ENCODE measurements around the gene PHF3. TPM values are rescaled to one million over a fixed set of nuclear protein-coding genes. Genes with fewer than 3 reads are reported as not detected.

PHF3 gene
- total RNA-seq, 1 experiment from 2014 or later, result 21.8 TPM

DNA sequence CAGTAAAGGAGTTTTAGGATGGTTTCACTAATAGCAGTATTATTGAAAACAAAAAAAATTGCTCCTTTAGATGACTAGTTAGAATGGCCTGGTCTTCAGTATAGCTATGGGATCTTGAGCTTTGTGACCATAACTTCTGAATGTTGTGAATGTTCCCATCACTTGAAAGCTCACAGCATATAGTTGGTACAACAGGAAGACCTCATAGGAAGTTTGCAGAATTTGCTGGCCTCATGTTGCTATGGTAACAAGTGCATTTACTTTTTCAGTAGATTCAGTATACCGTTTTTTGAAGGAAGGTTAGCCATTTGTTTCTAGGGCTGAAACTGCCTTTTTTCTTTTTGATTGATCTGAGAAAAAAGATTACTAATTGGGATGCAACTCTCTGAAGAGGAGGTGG lies 8.3 kb downstream of the PHF3 start:
- CTCF ChIA-PET, result no interaction called here
- Histone ChIP-seq H3K27ac (ENCODE audit: low read length) (no peak overlapping the region), H4K20me1 (ENCODE audit: low read length) (peaks cover 26% of the 10 kb centered on the region), H3K9me2 (replicated peaks; ENCODE audit: low read length) (no peaks in the 10 kb centered on the region), H3F3A (ENCODE audit: low read length, unreplicated experiment) (no peaks in the 10 kb centered on the region), H3K4me1 (ENCODE audit: insufficient read depth, low read length) (peaks cover 18% of the 10 kb centered on the region), H3K9me3 (ENCODE audit: low read length) (no peaks in the 10 kb centered on the region), H3K4me3 (ENCODE audit: low read length) (no peak overlapping the region), H3K79me2 (ENCODE audit: low read length) (peaks cover 92% of the 10 kb centered on the region), H3K4me2 (ENCODE audit: low read length) (0 out of 2 replicates have a peak overlapping the region, but pooled peaks have one; percentile 15), H3K27me3 (ENCODE audit: low read length) (no peaks in the 10 kb centered on the region), H3K36me3 (ENCODE audit: low read depth, low read length) (no peaks in the 10 kb centered on the region; the same call in 1 of the 2 replicates), H2AFZ (ENCODE audit: low read length) (no peak overlapping the region), H3K9ac (ENCODE audit: low read length) (no peak overlapping the region)
- TF ChIP-seq EZH2 (IDR thresholded peaks at IDR 0.05; ENCODE audit: low read length, unreplicated experiment) (no peak), EZH2phosphoT487 (IDR thresholded peaks at IDR 0.05; ENCODE audit: borderline replicate concordance, low read length) (no peak), CTCF (conservative IDR thresholded peaks at IDR 0.05; ENCODE audit: low read depth, low read length) (no peak)
- DNase-seq, result no peak
- BruUV-seq (replicated peaks), result no TSS peak
- POLR2A ChIA-PET (ENCODE audit: unreplicated experiment), result no interaction called here
- ATAC-seq, result no peak
- intact Hi-C loops (cut with micrococcal nuclease), result loop anchor here (5.0 kb wide), 1 partner anchor 38 kb away; no protein-coding TSS in a partner anchor

GRCh38 chr6:63644668-63645326 lies 9.2 kb downstream of the PHF3 start:
- H4K20me1 ChIP-seq (ENCODE audit: low read length), result peaks cover 21% of the 10 kb centered on the region
- POLR2A ChIA-PET (ENCODE audit: unreplicated experiment), result no interaction called here
- TF ChIP-seq EZH2 (IDR thresholded peaks at IDR 0.05; ENCODE audit: low read length, unreplicated experiment) (no peak), EZH2phosphoT487 (IDR thresholded peaks at IDR 0.05; ENCODE audit: borderline replicate concordance, low read length) (no peak), CTCF (conservative IDR thresholded peaks at IDR 0.05; ENCODE audit: low read depth, low read length) (no peak)

GRCh38 chr6:63649269-63649668 lies 13.7 kb downstream of the PHF3 start:
- Histone ChIP-seq H3K27me3 (ENCODE audit: low read length) (no peaks in the 10 kb centered on the region), H3K9me2 (replicated peaks; ENCODE audit: low read length) (no peaks in the 10 kb centered on the region), H3K4me1 (ENCODE audit: insufficient read depth, low read length) (peaks cover 18% of the 10 kb centered on the region), H4K20me1 (ENCODE audit: low read length) (peaks cover 20% of the 10 kb centered on the region), H3K9ac (ENCODE audit: low read length) (no peak overlapping the region), H3K27ac (ENCODE audit: low read length) (peak overlapping the region; percentile 37), H3K4me3 (ENCODE audit: low read length) (no peak overlapping the region), H3K4me2 (ENCODE audit: low read length) (0 out of 2 replicates have a peak overlapping the region, but pooled peaks have one; percentile 6), H3K36me3 (ENCODE audit: low read depth, low read length) (no peaks in the 10 kb centered on the region; the same call in 1 of the 2 replicates), H3K9me3 (ENCODE audit: low read length) (no peaks in the 10 kb centered on the region), H3F3A (ENCODE audit: low read length, unreplicated experiment) (peaks cover 5% of the 10 kb centered on the region), H2AFZ (ENCODE audit: low read length) (no peak overlapping the region), H3K79me2 (ENCODE audit: low read length) (peaks cover 86% of the 10 kb centered on the region)
- no peak for TF ChIP-seq EZH2 (IDR thresholded peaks at IDR 0.05; ENCODE audit: low read length, unreplicated experiment)
- TF ChIP-seq CTCF (conservative IDR thresholded peaks at IDR 0.05; ENCODE audit: low read depth, low read length), result no peak
- no peak for TF ChIP-seq EZH2phosphoT487 (IDR thresholded peaks at IDR 0.05; ENCODE audit: borderline replicate concordance, low read length)
- DNase-seq (no peak), ATAC-seq (no peak)
- ChIA-PET POLR2A (ENCODE audit: unreplicated experiment) (no interaction called here), CTCF (interaction anchor here (0.6 kb wide), 1 partner anchor 120 kb away, joined by 3 read pairs; no protein-coding TSS in a partner anchor)
- intact Hi-C loops (cut with micrococcal nuclease), result no loop called here
- BruUV-seq (replicated peaks), result no TSS peak

More at GRCh38 chr6:63644668-63645326, 9.2 kb downstream of the PHF3 start:
- peaks cover 5% of the 10 kb centered on the region for H3F3A ChIP-seq (ENCODE audit: low read length, unreplicated experiment)
- H3K4me1 ChIP-seq (ENCODE audit: insufficient read depth, low read length), result peaks cover 24% of the 10 kb centered on the region
- ATAC-seq, result no peak
- no peak overlapping the region for H2AFZ ChIP-seq (ENCODE audit: low read length)
- no peaks in the 10 kb centered on the region for H3K27me3 ChIP-seq (ENCODE audit: low read length)
- H3K9me3 ChIP-seq (ENCODE audit: low read length), result no peaks in the 10 kb centered on the region
- intact Hi-C loops (cut with micrococcal nuclease), result loop anchor here (5.0 kb wide), 1 partner anchor 38 kb away; no protein-coding TSS in a partner anchor
- H3K9me2 ChIP-seq (replicated peaks; ENCODE audit: low read length), result no peaks in the 10 kb centered on the region
- CTCF ChIA-PET, result interaction anchor here (0.6 kb wide), 1 partner anchor 71 kb away, joined by 3 read pairs; no protein-coding TSS in a partner anchor
- DNase-seq, result no peak
- H3K27ac ChIP-seq (ENCODE audit: low read length), result no peak overlapping the region
- BruUV-seq (replicated peaks), result no TSS peak
- H3K9ac ChIP-seq (ENCODE audit: low read length), result no peak overlapping the region
- H3K36me3 ChIP-seq (ENCODE audit: low read depth, low read length), result no peaks in the 10 kb centered on the region; the same call in 1 of the 2 replicates
- no peak overlapping the region for H3K4me2 ChIP-seq (ENCODE audit: low read length)
- no peak overlapping the region for H3K4me3 ChIP-seq (ENCODE audit: low read length)
- H3K79me2 ChIP-seq (ENCODE audit: low read length), result peaks cover 88% of the 10 kb centered on the region

All from PC-3 (cell line).